ENCODE results near the gene TMX1.
A peak's percentile ranks its signal among the peaks of the same experiment; 100 is the strongest.
"Not testable (repeated sequence)": the region's sequence is repeated elsewhere in the genome, so short reads cannot be mapped to it uniquely, and the experiment has no call there.

The TMX1 gene

GRCh38 chr14:51239813-51240803 is at the start of gene TMX1:
TSS of gene TMX1 (plus strand) at chr14:51240247. CDS start at chr14:51240293, 46 bp downstream.
- DNase-seq: peak; percentile 100

GRCh38 chr14:51201890-51202289 is 38.2 kb upstream of the TMX1 start:
- no peak for DNase-seq

DNA sequence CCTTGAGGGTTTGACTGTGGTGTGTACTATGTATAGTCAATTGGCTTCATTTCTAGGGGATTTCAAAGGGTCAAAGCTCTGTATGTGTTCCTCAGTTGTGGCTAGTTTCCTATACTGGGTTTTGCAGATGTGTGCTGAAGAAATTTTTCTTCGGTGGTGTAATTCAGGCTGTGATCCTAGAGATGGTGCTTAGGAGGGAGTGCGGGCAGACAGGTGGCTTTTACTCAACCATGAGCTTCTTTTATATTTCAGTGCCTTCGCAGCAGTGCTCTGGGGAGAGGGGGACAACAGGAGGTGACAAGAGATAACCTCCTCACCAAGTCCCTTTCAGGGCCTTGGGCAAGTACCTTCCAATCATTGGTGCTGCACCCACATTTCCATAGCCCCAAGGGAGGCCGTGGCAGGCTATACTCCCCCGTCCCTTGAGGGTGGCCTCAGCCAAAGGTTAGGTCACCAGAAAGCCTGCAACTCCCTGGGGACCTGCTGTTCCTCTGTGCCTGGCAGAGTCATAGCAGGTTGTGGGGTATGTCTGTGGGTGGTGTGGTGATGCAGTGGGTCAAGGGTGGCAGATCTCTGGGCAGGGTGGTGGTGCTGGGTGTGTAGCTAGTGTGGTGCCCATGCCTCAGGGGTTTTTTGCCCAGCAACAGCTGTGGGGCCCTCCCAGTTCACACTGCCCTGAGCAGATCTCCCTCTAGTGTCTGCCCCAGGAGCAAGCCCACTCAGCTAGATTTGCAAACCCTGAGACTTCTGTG is 37.0 kb upstream of the TMX1 start:
- no peak for DNase-seq

- no peak for DNase-seq
These were observed 36.2 kb upstream of the TMX1 start for GRCh38 chr14:51203881-51204280.

- DNase-seq: no peak
These were observed 34.6 kb upstream of the TMX1 start for GRCh38 chr14:51205486-51205885.

DNA sequence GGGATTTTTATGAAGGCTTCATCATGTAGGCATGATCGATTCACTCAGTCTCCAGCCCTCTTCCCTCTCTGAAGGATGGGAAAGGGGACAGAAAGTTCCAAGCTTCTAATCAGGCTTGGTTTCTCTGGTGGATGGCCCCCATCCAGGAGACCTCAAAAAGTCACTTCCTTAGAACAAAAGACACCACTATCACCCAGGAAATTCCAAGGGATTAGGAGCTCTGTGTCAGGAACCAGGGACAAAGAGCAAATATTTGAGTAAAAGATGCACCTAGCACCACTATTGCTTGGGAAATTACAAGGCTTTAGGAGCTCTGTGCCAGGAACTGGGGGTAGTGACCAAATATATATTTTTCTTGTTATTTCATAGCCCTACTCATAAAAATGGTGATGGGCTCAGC is 33.6 kb upstream of the TMX1 start:
- no peak for DNase-seq

- DNase-seq: no peak
These were observed 32.4 kb upstream of the TMX1 start for GRCh38 chr14:51207621-51208020.

DNA sequence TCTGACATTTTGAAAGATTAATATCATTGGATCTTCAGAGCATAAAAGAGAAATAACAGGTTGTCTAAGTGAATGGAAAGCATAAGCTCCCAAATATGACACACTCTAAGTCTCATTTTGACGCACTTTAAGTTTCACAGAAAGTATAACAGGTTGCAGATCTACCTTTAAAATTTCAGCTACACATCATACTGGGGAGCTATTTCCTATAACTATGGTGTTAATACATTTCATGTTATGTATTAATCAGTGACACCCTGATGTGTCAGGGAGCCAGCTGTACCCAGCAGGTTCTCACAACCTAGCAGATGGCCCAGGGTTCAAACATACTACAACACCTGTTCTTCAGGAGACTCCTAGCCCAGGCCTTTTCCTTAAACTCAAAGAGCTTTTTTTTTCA is 31.1 kb upstream of the TMX1 start:
- no peak for DNase-seq

- DNase-seq: peak; percentile 85
These were observed 30.6 kb upstream of the TMX1 start for GRCh38 chr14:51209457-51209856.

GRCh38 chr14:51210594-51210993 is 29.5 kb upstream of the TMX1 start:
- DNase-seq: peak; percentile 41

DNA sequence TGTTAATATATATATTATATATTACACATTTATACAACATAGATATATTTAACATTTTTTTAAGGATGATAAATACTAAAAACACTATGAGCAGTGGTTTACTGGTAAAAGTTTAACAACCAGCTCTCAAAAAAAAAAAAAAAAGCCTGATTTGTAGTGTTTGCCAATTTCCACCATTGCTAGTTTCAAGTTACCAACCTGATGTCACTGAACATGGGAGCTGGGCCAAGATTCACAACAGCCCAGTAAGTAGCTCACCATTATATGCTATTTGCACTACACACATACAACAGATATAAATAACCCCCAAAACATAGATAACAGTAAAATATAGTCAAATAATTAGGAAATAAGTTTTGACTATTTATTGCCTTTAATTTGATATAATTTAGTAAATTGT is 28.9 kb upstream of the TMX1 start:
- DNase-seq: peak; percentile 90

- no peak for DNase-seq
These were observed 23.4 kb upstream of the TMX1 start for GRCh38 chr14:51216602-51217001.

DNA sequence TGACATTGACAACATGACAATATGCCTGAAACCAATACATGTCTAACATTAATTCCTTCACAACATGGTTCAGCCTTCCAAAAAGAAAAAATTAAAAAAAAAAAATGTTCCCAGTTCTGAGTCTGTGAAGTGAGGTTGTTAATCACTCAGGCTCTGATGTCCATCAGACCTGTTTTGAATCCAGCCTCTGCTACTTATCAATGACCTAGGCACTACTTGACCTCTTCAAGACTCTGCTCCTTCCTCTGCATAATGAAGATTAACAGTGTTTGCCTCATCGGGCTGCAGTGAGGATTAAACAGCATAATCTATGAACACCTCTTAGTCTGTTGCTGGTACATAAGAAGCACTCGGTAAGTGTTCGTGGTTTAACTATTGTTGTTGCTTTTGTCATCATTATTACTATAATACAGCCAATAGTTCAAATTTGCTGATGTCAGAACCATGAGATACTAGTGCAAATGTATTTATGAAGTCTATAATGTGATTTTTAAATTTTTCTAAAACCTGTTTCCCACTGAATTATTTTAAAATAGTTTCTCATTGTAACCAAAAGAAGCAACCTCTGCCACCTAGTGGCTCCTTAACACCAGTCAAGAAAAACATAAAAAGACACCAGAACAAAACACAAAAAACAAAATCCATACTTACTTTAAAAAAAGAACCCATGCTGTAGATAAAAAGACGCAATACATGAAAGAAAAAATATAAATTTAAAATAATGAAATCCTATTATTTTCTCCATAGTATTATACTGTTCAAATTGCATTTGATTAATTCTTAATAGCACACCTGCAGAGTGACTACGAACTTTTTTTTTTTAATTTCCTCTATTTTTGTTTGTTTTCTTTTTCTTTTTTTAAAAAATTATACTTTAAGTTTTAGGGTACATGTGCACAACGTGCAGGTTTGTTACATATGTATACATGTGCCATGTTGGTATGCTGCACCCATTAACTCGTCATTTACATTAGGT is 20.3 kb upstream of the TMX1 start:
- peak; percentile 36 for DNase-seq

DNA sequence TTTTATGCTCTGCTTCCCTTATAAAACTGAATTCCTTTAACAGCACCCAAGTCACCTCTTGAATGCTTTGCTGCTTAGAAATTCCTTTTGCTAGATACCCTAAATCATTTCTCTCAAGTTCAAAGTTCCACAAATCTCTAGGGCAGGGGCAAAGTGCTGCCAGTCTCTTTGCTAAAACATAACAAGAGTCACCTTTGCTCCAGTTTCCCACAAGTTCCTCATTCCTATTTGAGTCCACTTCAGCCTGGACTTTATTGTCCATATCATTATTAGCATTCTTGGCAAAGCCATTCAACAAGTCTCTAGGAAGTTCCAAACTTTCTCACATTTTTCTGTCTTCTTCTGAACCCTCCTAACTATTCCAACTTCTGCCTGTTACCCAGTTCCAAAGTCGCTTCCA is 16.6 kb upstream of the TMX1 start:
- DNase-seq: not testable (repeated sequence)

GRCh38 chr14:51224551-51224950 is 15.5 kb upstream of the TMX1 start:
- DNase-seq: no peak

GRCh38 chr14:51225751-51226150 is 14.3 kb upstream of the TMX1 start:
- no peak for DNase-seq

DNA sequence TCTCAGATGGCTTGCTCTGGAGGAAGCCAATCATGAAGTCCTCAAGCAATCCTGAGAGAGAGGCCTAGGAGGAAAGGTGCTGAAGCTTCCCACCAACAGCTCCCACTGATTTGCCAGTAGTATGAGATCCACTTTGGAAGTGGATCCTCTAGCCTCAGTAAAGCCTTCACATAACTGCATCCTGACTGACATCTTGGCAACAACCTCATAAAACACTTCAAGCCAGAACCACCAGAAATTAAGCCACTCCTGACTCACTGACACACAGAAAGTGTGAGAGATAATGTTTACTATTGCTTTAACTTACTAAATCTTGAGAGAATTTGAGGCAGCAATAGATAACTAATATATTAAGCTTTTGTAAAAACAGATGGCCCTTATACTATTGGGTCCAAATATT is 11.7 kb upstream of the TMX1 start:
- DNase-seq: no peak

GRCh38 chr14:51228890-51229289 is 11.2 kb upstream of the TMX1 start:
- no peak for DNase-seq

DNA sequence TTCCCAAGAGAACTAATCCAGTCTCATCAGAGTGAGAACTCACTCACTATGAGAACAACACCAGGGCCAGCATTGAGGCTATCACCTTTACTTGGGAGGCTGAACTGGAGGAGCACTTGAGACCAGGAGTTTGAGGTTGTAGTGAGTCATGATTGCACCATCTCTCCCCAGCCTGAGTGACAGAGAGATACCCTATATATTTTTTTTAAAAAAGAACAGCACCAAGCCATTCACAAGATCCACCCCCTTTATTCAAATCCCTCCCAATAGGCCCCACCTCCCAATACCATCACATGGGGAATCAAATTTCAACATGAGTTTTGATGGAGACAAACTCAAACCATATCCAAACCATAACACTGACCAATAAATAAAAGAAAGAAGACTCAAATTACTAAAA is 3.7 kb upstream of the TMX1 start:
- no peak for DNase-seq

DNA sequence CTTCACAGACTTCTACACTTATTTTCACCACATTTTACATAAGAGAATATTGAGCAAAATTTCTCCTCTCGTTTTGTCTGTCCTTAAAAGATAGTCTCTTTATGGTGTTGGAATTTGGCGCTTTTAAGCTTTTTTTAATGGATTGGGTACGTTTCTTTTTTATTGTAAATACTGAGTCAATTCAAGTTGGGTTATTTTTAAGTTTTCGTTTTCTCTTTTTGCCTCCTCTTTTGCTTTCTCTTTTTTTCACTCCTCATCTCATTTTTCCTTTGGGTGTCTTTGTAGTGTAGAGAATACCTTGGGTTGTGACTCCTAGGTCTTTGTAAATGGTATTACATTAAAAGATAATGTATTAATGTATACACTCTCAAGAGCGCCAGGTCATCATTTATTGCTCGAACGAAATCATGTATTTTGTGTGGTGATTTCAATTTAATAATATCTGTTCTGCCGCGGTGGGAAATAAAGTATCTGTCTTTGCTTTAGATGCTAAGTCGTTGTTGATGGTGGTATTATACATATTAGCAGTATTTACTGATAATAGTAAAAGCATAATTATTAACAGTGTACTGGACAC is 845 bp downstream of the TMX1 start:
- no peak for DNase-seq

- DNase-seq: no peak
These were observed 2.8 kb downstream of the TMX1 start for GRCh38 chr14:51242545-51243490.
